Cardiac muscle cell (in vitro differentiated cells and primary cell): ENCODE results near the gene RHOJ. TPM values are rescaled to one million over a fixed set of nuclear protein-coding genes. Genes with fewer than 3 reads are reported as not detected.

Source experiments
- DNase-seq, 2 donors: peaks; one replicate each; pipeline versions ENCODE4 v3.0.0 to v3.0.0-alpha.2; 2010 to 2017; ENCODE audit warnings: low read depth in 1 of 2, low spot score in 1 of 2
- H3K27ac ChIP-seq: fragments of 200-600 bp; sonication (generic); 2 replicates; pipeline ENCODE4 v1.5.1; 2016
- H3K27me3 ChIP-seq: fragments of 200-600 bp; sonication (generic); 2 replicates; pipeline ENCODE4 v1.6.0; 2016; ENCODE audit warnings: control low read depth
- H3K36me3 ChIP-seq: fragments of 200-600 bp; sonication (generic); 2 replicates; pipeline ENCODE4 v1.5.1; 2016; ENCODE audit warnings: control low read depth
- H3K4me1 ChIP-seq: fragments of 200-600 bp; sonication (generic); 2 replicates; pipeline ENCODE4 v1.8.1; 2017; ENCODE audit warnings: low read depth, mild to moderate bottlenecking, mixed run types
- H3K4me3 ChIP-seq: fragments of 200-600 bp; sonication (generic); 2 replicates; pipeline ENCODE4 v1.5.1; 2016; ENCODE audit warnings: mild to moderate bottlenecking
- H3K9me3 ChIP-seq: fragments of 200-600 bp; sonication (generic); 2 replicates; pipeline ENCODE4 v1.5.1; 2017; ENCODE audit warnings: low read depth, mild to moderate bottlenecking, control low read depth
- polyA plus RNA-seq: library from polyadenylated mRNA; unstranded; fragments of >200 nt; fragmentation: Nextera tagmentation; extraction: Ambion mirVana; gene quantifications from 2 replicates; pipeline ENCODE4 v1.2.1, GENCODE V29; 2016
- total RNA-seq: library from RNA; depleted of rRNA; stranded (reverse); fragments of >200 nt; gene quantifications from 2 replicates; pipeline ENCODE4 v1.2.3, GENCODE V29; 2016
- TF ChIP-seq, protein P1 (sequence below): IDR thresholded peaks from 2 replicates; pipeline ENCODE4 v1.5.1; 2012; ENCODE audit warnings: low read depth, mild to moderate bottlenecking, low read length

RHOJ gene
- total and polyA plus RNA-seq, 2 experiments from 2014 or later = 0.18 TPM; not detected in 1

DNA sequence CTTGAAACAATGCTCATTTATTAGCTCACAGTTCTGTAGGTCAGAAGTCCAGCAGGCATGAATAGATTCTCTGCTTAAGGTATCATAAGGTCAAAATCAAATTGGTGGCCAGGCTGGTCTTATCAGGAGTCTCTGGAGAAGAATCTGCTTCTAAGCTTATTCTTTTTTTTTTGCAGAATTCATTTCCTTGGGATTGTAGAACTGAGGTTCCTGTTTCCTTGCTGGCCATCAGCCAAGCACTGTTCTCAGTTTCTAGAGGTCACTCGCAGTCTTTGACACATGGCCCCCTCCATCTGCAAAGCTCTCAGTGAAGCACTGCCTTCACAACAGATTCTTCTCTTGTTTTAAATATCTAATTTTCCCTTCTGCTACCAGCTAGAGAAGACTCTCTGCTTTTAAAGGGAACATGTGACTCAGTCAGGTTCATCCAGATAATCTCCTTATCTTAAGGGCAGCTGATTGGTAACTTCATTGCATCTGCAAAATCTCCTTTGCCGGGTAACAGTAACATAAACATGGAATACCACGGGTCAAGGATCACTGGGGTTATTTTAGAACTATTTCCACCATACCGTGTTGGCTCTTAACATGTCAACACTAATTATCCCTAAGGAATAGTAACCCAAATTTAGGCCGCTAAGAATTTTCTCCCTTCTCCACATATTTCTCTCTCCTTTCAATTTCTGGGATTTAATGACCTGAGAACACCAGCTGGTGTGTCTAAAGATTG, 25.3 kb downstream of the RHOJ start:
- H3K4me1 ChIP-seq = no peaks in the 10 kb centered on the region
- TF ChIP-seq, protein P1, sequence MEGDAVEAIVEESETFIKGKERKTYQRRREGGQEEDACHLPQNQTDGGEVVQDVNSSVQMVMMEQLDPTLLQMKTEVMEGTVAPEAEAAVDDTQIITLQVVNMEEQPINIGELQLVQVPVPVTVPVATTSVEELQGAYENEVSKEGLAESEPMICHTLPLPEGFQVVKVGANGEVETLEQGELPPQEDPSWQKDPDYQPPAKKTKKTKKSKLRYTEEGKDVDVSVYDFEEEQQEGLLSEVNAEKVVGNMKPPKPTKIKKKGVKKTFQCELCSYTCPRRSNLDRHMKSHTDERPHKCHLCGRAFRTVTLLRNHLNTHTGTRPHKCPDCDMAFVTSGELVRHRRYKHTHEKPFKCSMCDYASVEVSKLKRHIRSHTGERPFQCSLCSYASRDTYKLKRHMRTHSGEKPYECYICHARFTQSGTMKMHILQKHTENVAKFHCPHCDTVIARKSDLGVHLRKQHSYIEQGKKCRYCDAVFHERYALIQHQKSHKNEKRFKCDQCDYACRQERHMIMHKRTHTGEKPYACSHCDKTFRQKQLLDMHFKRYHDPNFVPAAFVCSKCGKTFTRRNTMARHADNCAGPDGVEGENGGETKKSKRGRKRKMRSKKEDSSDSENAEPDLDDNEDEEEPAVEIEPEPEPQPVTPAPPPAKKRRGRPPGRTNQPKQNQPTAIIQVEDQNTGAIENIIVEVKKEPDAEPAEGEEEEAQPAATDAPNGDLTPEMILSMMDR = no peak

DNA sequence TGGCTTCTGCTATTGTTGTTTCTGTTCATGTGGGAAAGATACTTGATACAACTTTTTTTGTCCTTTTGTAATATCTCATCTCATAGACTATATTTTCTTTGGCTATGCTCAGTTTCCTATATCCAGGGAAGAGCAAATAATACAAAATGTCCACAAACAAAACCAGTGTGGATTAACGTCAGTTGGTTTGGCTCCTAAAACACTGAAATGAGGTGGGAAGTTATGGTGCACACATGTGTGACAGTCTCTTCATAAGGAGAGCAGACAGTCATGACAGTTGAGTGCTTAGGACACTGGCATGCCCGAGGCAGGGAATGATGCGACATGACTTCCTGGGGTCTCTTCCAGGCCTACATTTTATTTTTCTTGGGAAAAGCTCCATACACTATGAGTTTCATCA, 27.5 kb downstream of the RHOJ start:
- Histone ChIP-seq H3K4me3 (no peak overlapping the region), H3K36me3 (no peaks in the 10 kb centered on the region), H3K27ac (no peak overlapping the region), H3K4me1 (no peaks in the 10 kb centered on the region), H3K9me3 (no peaks in the 10 kb centered on the region), H3K27me3 (no peaks in the 10 kb centered on the region)
- TF ChIP-seq, protein P1 = no peak
- DNase-seq = no peak

More for the DNA sequence above, 25.3 kb downstream of the RHOJ start:
- Histone ChIP-seq H3K36me3 (no peaks in the 10 kb centered on the region), H3K27me3 (no peaks in the 10 kb centered on the region), H3K9me3 (no peaks in the 10 kb centered on the region), H3K27ac (no peak overlapping the region), H3K4me3 (no peak overlapping the region)
- DNase-seq = peak in 1 of 2 donors; percentile 18

DNA sequence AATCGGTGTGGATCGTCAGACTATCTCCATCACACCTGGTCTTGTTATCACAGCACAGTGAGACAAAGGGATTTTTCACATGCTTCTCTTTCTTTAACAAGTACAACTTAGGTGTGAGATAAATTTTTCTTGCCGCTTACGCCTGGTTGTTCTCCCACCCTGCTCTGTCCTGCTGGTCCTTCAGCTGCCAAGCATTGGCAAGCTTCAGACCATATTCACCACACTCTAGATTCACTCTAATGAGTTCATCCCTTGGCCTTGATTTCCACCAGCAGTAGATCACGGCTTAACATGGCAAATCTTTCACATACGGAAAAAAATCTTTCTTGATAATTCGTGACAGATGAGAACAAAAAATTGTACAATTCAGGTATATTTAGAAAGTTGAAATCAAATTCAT, 33.5 kb downstream of the RHOJ start:
- no peaks in the 10 kb centered on the region for H3K27me3 ChIP-seq
- no peaks in the 10 kb centered on the region for H3K36me3 ChIP-seq
- H3K4me3 ChIP-seq = no peak overlapping the region
- no peaks in the 10 kb centered on the region for H3K4me1 ChIP-seq
- DNase-seq = no peak
- no peak overlapping the region for H3K27ac ChIP-seq
- no peaks in the 10 kb centered on the region for H3K9me3 ChIP-seq
- TF ChIP-seq, protein P1 = no peak

DNA sequence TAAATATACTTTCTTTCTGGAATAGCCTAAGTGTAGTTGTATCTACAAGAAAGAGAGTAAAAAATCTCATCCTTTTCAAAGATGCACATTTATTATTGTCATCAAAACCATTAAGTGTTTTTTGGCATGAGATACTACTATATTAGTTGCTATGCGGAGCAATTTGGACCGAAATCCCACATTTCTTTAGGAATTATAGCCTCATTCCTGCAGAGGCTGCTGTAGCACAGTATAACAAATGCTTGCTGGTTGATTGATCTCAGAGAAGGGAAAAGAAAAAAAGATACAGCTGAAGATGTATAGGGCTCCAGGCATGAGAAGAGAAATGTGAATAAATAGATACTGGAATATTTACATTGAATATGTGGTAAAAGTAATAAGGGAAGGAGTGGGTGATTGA, 36.0 kb downstream of the RHOJ start:
- no peaks in the 10 kb centered on the region for H3K9me3 ChIP-seq
- no peaks in the 10 kb centered on the region for H3K27me3 ChIP-seq
- TF ChIP-seq, protein P1 = no peak
- H3K4me3 ChIP-seq = no peak overlapping the region
- no peaks in the 10 kb centered on the region for H3K4me1 ChIP-seq
- no peaks in the 10 kb centered on the region for H3K36me3 ChIP-seq
- no peak for DNase-seq
- H3K27ac ChIP-seq = no peak overlapping the region

DNA sequence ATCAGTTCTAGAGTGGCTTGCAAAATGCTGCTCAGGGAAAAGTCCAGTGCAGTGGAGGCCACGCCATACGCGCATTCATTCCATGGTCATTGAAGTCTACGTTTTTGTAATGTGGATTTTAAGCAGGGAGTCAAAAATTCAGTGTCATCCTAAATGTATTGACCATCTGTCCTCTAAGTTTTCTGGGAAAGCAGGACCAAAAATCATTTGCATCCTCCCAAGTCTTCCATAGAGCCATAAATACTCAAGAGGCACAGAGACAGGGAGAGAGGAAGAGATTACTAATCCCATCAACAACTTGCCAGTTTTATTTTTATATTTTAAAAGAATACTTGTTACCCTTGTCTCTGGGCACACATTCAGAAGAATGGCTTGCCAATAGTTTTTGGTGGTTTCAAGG, 36.9 kb downstream of the RHOJ start:
- TF ChIP-seq, protein P1 = no peak
- no peaks in the 10 kb centered on the region for H3K27me3 ChIP-seq
- no peak overlapping the region for H3K27ac ChIP-seq
- H3K4me3 ChIP-seq = no peak overlapping the region
- no peaks in the 10 kb centered on the region for H3K4me1 ChIP-seq
- no peak for DNase-seq
- H3K9me3 ChIP-seq = no peaks in the 10 kb centered on the region
- no peaks in the 10 kb centered on the region for H3K36me3 ChIP-seq

DNA sequence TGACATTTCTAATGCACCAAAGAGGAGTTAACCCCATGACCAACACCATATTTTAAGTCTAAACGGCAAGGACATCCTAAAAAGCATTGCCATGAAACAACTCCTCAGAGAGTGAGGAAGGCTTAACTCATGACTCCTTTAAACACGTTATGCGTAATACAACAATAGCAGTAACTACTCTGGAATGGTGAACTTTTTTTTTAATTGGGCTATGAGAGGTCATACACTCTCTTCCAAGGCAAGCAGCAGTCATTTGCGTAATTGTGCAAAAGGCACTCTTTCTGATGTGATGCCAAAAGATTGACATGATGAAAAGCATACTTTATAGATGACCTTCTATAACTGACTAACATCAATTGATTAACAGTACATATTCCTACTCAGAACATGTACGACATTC, 39.4 kb downstream of the RHOJ start:
- Histone ChIP-seq H3K4me1 (no peaks in the 10 kb centered on the region), H3K4me3 (no peak overlapping the region), H3K9me3 (no peaks in the 10 kb centered on the region), H3K36me3 (no peaks in the 10 kb centered on the region), H3K27ac (no peak overlapping the region), H3K27me3 (no peaks in the 10 kb centered on the region)
- TF ChIP-seq, protein P1 = no peak
- DNase-seq = no peak
